ENCODE data around the gene PHC1.

The PHC1 gene

DNA sequence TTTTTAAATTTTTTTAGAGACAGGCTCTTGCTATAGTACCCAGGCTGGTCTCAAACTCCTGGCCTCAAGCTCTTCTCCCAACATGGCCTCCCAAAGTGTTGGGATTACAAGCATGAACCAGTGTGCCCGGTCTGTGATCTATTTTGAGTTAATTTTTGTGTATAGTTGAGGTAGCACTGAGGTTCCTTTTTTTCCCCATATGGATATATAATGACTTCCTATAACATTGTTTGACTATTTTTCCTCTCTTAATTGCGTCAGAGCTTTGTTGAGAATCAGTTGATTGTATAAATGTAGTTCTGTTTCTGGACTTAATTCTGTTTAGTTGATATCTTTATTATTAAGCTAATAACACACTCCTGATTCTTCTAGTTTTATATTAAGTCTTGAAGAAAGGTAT lies 43.8 kb downstream of the PHC1 start:
- DNase-seq (ENCODE audit: low spot score): no peak
- ATAC-seq (ENCODE audit: low read depth): no peak
- no peaks in the 10 kb centered on the region for H3K9me3 ChIP-seq (ENCODE audit: severe bottlenecking)
- no peaks in the 10 kb centered on the region for H3K4me1 ChIP-seq (ENCODE audit: insufficient read depth, poor library complexity, severe bottlenecking)
- H3K4me3 ChIP-seq (ENCODE audit: severe bottlenecking): no peak overlapping the region
- no peaks in the 10 kb centered on the region for H3K36me3 ChIP-seq (ENCODE audit: low read depth)
- TF ChIP-seq, protein P1, sequence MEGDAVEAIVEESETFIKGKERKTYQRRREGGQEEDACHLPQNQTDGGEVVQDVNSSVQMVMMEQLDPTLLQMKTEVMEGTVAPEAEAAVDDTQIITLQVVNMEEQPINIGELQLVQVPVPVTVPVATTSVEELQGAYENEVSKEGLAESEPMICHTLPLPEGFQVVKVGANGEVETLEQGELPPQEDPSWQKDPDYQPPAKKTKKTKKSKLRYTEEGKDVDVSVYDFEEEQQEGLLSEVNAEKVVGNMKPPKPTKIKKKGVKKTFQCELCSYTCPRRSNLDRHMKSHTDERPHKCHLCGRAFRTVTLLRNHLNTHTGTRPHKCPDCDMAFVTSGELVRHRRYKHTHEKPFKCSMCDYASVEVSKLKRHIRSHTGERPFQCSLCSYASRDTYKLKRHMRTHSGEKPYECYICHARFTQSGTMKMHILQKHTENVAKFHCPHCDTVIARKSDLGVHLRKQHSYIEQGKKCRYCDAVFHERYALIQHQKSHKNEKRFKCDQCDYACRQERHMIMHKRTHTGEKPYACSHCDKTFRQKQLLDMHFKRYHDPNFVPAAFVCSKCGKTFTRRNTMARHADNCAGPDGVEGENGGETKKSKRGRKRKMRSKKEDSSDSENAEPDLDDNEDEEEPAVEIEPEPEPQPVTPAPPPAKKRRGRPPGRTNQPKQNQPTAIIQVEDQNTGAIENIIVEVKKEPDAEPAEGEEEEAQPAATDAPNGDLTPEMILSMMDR (IDR thresholded peaks at IDR 0.05; ENCODE audit: poor library complexity, severe bottlenecking): no peak
- no peaks in the 10 kb centered on the region for H3K27me3 ChIP-seq (ENCODE audit: insufficient read depth, poor library complexity, severe bottlenecking)
- H3K27ac ChIP-seq (ENCODE audit: poor library complexity, severe bottlenecking): no peak overlapping the region

DNA sequence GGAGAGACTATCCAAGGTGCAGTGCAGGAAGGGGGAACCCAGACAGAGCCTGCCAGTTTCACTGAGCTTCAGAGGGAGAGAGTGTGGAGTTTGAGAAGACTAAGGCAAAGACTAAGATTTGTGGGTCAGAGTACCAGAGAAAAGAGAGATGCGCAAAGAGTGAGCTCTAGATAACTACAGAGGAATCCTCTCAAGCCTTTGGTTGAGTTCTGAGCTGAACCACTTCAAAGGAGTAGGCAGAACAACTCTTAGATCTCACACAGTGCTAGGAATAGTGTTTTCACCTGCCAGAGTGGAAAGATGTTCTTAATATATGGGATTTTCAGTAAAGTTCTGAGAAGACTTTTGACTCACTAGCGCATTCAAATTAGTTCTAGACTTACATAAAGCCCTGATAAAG lies 45.9 kb downstream of the PHC1 start:
- Histone ChIP-seq H3K36me3 (ENCODE audit: low read depth) (no peaks in the 10 kb centered on the region), H3K27me3 (ENCODE audit: insufficient read depth, poor library complexity, severe bottlenecking) (no peaks in the 10 kb centered on the region), H3K4me1 (ENCODE audit: insufficient read depth, poor library complexity, severe bottlenecking) (no peaks in the 10 kb centered on the region), H3K27ac (ENCODE audit: poor library complexity, severe bottlenecking) (no peak overlapping the region), H3K4me3 (ENCODE audit: severe bottlenecking) (no peak overlapping the region), H3K9me3 (ENCODE audit: severe bottlenecking) (no peaks in the 10 kb centered on the region)
- ATAC-seq (ENCODE audit: low read depth) (no peak), DNase-seq (ENCODE audit: low spot score) (no peak)
- TF ChIP-seq, protein P1 (IDR thresholded peaks at IDR 0.05; ENCODE audit: poor library complexity, severe bottlenecking): no peak

DNA sequence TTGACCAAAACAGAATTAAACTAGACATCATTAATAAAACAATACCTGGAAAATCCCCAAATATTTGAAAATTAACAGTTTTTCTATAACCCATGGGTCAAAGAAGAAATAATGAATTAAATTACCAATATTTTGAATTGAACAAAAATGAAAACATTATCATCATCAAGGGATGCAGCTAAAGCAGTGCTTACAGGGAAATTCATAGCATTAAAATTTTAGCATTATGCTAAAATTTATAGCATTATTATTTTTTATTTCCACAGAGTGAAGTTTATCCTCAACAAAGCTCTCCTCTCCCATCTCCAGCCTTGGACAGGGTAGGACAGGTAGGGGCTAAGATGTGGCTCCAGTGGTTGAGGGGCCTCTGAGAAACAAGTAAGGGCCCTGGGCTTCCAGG lies 54.5 kb downstream of the PHC1 start:
- TF ChIP-seq, protein P1 (IDR thresholded peaks at IDR 0.05; ENCODE audit: poor library complexity, severe bottlenecking): no peak
- Histone ChIP-seq H3K4me1 (ENCODE audit: insufficient read depth, poor library complexity, severe bottlenecking) (no peaks in the 10 kb centered on the region), H3K9me3 (ENCODE audit: severe bottlenecking) (no peaks in the 10 kb centered on the region), H3K36me3 (ENCODE audit: low read depth) (no peaks in the 10 kb centered on the region), H3K27me3 (ENCODE audit: insufficient read depth, poor library complexity, severe bottlenecking) (no peaks in the 10 kb centered on the region), H3K27ac (ENCODE audit: poor library complexity, severe bottlenecking) (no peak overlapping the region), H3K4me3 (ENCODE audit: severe bottlenecking) (no peak overlapping the region)
- no peak for ATAC-seq (ENCODE audit: low read depth)
- DNase-seq (ENCODE audit: low spot score): no peak

DNA sequence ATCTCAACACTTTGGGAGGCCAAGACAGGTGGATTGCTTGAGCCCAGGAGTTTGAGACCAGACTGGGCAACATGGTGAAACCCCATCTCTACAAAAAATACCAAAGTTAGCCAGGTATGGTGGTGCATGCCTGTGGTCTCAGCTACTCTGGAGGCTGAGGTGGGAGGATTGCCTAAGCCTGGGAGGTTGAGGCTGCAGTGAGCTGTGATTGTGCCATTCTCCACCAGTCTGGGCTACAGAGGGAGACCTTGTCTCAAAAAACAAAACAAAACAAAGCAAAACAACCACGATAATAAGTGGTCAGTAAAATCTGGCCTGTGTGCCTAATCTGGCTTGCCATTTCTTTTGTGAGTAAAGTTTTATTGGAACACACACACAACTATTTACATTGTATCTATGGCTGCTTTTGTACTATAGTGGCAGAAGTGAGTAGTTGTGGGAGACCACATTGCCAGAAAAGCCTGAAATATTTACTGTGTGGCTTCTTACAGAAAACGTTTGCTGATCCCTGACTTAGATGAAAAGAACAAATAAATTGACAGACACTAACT lies 55.6 kb downstream of the PHC1 start:
- Histone ChIP-seq H3K9me3 (ENCODE audit: severe bottlenecking) (no peaks in the 10 kb centered on the region), H3K4me1 (ENCODE audit: insufficient read depth, poor library complexity, severe bottlenecking) (no peaks in the 10 kb centered on the region), H3K36me3 (ENCODE audit: low read depth) (no peaks in the 10 kb centered on the region), H3K27ac (ENCODE audit: poor library complexity, severe bottlenecking) (no peak overlapping the region), H3K27me3 (ENCODE audit: insufficient read depth, poor library complexity, severe bottlenecking) (no peaks in the 10 kb centered on the region), H3K4me3 (ENCODE audit: severe bottlenecking) (no peak overlapping the region)
- no peak for DNase-seq (ENCODE audit: low spot score)
- TF ChIP-seq, protein P1 (IDR thresholded peaks at IDR 0.05; ENCODE audit: poor library complexity, severe bottlenecking): no peak
- no peak for ATAC-seq (ENCODE audit: low read depth)

DNA sequence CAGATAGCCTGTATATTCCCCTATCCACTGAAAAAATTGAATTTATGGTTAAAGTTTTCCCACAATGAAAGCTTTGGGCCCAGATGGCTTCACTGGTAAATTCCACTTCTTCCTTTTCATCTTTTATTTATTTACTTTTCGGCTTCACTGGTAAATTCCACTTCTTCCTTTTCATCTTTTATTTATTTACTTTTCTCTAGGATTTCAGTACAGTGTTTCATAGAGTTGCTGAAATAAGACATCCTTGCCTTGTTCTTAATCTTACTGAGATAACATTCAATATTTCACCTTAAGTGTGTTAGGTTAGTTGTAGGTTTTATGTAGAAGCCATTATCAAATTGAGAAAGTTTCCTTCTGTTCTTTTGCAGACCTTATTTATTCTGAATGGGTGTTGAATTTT lies 56.1 kb downstream of the PHC1 start:
- Histone ChIP-seq H3K9me3 (ENCODE audit: severe bottlenecking) (no peaks in the 10 kb centered on the region), H3K4me1 (ENCODE audit: insufficient read depth, poor library complexity, severe bottlenecking) (no peaks in the 10 kb centered on the region), H3K27me3 (ENCODE audit: insufficient read depth, poor library complexity, severe bottlenecking) (no peaks in the 10 kb centered on the region), H3K36me3 (ENCODE audit: low read depth) (no peaks in the 10 kb centered on the region), H3K4me3 (ENCODE audit: severe bottlenecking) (no peak overlapping the region), H3K27ac (ENCODE audit: poor library complexity, severe bottlenecking) (no peak overlapping the region)
- TF ChIP-seq, protein P1 (IDR thresholded peaks at IDR 0.05; ENCODE audit: poor library complexity, severe bottlenecking): no peak
- no peak for DNase-seq (ENCODE audit: low spot score)
- no peak for ATAC-seq (ENCODE audit: low read depth)
